ENCODE results near the gene ADAMTSL3.

GRCh38 chr15:83717010-83717409 is 63.1 kb downstream of the ADAMTSL3 start:
- TF ChIP-seq, protein P1, sequence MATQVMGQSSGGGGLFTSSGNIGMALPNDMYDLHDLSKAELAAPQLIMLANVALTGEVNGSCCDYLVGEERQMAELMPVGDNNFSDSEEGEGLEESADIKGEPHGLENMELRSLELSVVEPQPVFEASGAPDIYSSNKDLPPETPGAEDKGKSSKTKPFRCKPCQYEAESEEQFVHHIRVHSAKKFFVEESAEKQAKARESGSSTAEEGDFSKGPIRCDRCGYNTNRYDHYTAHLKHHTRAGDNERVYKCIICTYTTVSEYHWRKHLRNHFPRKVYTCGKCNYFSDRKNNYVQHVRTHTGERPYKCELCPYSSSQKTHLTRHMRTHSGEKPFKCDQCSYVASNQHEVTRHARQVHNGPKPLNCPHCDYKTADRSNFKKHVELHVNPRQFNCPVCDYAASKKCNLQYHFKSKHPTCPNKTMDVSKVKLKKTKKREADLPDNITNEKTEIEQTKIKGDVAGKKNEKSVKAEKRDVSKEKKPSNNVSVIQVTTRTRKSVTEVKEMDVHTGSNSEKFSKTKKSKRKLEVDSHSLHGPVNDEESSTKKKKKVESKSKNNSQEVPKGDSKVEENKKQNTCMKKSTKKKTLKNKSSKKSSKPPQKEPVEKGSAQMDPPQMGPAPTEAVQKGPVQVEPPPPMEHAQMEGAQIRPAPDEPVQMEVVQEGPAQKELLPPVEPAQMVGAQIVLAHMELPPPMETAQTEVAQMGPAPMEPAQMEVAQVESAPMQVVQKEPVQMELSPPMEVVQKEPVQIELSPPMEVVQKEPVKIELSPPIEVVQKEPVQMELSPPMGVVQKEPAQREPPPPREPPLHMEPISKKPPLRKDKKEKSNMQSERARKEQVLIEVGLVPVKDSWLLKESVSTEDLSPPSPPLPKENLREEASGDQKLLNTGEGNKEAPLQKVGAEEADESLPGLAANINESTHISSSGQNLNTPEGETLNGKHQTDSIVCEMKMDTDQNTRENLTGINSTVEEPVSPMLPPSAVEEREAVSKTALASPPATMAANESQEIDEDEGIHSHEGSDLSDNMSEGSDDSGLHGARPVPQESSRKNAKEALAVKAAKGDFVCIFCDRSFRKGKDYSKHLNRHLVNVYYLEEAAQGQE (IDR thresholded peaks at IDR 0.05; ENCODE audit: low read depth): no peak
- TF ChIP-seq CREB1 (IDR thresholded peaks at IDR 0.05; ENCODE audit: low read depth) (no peak), TAF1 (IDR thresholded peaks at IDR 0.05; ENCODE audit: low read depth) (no peak), EP300 (IDR thresholded peaks at IDR 0.05; ENCODE audit: borderline replicate concordance) (no peak), EGR1 (IDR thresholded peaks at IDR 0.05) (no peak), TCF12 (IDR thresholded peaks at IDR 0.05; ENCODE audit: low read depth) (no peak), CEBPB (IDR thresholded peaks at IDR 0.05) (no peak), YY1 (IDR thresholded peaks at IDR 0.05; ENCODE audit: low read depth) (no peak), RAD21 (IDR thresholded peaks at IDR 0.05; ENCODE audit: low read depth) (no peak), NFIC (IDR thresholded peaks at IDR 0.05) (no peak)
- TF ChIP-seq, protein P2, sequence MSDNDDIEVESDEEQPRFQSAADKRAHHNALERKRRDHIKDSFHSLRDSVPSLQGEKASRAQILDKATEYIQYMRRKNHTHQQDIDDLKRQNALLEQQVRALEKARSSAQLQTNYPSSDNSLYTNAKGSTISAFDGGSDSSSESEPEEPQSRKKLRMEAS (IDR thresholded peaks at IDR 0.05): no peak
- TF ChIP-seq, protein P3, sequence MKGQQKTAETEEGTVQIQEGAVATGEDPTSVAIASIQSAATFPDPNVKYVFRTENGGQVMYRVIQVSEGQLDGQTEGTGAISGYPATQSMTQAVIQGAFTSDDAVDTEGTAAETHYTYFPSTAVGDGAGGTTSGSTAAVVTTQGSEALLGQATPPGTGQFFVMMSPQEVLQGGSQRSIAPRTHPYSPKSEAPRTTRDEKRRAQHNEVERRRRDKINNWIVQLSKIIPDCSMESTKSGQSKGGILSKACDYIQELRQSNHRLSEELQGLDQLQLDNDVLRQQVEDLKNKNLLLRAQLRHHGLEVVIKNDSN (IDR thresholded peaks at IDR 0.05): no peak
